ENCODE results near the gene VAMP5. TPM values are rescaled to one million over a fixed set of nuclear protein-coding genes. Genes with fewer than 3 reads are reported as not detected.

VAMP5 gene
- total and polyA plus RNA-seq, 9 of the 15 experiments (the other 6 are each of a cell fraction or from before 2014, with no cell fraction given) = 0.54 to 1.9 (median 1.5) TPM; not detected in 2

DNA sequence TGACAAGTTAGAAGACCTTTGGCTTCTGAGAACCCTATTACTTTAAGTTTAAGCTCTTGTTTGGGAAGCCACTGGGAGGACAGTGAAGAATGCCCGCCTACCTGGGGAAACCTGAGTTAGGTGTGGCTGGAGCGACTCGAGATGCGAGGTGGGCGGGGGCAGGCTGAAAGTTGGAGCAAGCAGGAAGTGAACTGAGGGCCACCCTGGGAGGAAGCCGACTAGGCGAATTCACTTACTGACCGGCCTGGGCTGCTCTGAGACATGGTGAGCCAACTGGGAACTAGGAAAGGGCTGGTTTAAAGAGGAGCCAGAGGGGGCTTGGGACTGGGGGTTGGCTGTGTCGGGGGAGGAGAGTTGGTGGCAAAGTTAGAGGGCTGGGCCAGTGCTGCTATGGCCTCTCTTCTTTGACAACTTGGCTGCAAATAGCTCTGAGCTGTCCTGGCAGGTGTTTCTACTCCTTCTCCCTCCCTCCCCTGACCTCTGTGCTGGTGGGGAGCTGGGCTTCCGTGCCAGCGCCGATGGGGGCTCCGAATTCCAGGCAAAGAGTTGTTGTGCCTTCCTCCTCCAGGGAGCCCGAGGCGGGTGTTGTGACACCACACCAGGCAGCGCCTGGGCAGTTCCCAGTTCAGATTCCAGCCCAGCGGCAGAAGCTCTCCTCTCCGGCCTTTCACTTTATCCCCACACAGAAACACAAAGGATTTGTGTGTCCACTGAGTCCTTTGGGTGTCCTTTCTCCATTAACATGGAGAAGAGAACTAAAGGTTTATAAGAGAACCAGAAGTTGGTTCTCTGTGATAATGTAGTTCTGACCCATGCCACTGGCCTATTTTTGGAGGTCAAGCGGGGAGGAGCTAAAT, 6.6 kb upstream of the VAMP5 start, which contains the start of gene VAMP8 (continued):
- TF ChIP-seq, protein P1, sequence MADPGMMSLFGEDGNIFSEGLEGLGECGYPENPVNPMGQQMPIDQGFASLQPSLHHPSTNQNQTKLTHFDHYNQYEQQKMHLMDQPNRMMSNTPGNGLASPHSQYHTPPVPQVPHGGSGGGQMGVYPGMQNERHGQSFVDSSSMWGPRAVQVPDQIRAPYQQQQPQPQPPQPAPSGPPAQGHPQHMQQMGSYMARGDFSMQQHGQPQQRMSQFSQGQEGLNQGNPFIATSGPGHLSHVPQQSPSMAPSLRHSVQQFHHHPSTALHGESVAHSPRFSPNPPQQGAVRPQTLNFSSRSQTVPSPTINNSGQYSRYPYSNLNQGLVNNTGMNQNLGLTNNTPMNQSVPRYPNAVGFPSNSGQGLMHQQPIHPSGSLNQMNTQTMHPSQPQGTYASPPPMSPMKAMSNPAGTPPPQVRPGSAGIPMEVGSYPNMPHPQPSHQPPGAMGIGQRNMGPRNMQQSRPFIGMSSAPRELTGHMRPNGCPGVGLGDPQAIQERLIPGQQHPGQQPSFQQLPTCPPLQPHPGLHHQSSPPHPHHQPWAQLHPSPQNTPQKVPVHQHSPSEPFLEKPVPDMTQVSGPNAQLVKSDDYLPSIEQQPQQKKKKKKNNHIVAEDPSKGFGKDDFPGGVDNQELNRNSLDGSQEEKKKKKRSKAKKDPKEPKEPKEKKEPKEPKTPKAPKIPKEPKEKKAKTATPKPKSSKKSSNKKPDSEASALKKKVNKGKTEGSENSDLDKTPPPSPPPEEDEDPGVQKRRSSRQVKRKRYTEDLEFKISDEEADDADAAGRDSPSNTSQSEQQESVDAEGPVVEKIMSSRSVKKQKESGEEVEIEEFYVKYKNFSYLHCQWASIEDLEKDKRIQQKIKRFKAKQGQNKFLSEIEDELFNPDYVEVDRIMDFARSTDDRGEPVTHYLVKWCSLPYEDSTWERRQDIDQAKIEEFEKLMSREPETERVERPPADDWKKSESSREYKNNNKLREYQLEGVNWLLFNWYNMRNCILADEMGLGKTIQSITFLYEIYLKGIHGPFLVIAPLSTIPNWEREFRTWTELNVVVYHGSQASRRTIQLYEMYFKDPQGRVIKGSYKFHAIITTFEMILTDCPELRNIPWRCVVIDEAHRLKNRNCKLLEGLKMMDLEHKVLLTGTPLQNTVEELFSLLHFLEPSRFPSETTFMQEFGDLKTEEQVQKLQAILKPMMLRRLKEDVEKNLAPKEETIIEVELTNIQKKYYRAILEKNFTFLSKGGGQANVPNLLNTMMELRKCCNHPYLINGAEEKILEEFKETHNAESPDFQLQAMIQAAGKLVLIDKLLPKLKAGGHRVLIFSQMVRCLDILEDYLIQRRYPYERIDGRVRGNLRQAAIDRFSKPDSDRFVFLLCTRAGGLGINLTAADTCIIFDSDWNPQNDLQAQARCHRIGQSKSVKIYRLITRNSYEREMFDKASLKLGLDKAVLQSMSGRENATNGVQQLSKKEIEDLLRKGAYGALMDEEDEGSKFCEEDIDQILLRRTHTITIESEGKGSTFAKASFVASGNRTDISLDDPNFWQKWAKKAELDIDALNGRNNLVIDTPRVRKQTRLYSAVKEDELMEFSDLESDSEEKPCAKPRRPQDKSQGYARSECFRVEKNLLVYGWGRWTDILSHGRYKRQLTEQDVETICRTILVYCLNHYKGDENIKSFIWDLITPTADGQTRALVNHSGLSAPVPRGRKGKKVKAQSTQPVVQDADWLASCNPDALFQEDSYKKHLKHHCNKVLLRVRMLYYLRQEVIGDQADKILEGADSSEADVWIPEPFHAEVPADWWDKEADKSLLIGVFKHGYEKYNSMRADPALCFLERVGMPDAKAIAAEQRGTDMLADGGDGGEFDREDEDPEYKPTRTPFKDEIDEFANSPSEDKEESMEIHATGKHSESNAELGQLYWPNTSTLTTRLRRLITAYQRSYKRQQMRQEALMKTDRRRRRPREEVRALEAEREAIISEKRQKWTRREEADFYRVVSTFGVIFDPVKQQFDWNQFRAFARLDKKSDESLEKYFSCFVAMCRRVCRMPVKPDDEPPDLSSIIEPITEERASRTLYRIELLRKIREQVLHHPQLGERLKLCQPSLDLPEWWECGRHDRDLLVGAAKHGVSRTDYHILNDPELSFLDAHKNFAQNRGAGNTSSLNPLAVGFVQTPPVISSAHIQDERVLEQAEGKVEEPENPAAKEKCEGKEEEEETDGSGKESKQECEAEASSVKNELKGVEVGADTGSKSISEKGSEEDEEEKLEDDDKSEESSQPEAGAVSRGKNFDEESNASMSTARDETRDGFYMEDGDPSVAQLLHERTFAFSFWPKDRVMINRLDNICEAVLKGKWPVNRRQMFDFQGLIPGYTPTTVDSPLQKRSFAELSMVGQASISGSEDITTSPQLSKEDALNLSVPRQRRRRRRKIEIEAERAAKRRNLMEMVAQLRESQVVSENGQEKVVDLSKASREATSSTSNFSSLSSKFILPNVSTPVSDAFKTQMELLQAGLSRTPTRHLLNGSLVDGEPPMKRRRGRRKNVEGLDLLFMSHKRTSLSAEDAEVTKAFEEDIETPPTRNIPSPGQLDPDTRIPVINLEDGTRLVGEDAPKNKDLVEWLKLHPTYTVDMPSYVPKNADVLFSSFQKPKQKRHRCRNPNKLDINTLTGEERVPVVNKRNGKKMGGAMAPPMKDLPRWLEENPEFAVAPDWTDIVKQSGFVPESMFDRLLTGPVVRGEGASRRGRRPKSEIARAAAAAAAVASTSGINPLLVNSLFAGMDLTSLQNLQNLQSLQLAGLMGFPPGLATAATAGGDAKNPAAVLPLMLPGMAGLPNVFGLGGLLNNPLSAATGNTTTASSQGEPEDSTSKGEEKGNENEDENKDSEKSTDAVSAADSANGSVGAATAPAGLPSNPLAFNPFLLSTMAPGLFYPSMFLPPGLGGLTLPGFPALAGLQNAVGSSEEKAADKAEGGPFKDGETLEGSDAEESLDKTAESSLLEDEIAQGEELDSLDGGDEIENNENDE (IDR thresholded peaks at IDR 0.05; ENCODE audit: low read depth, low read length) = no peak
- TF ChIP-seq KAT2B (IDR thresholded peaks at IDR 0.05; ENCODE audit: low read depth, low read length) (no peak), MTA3 (IDR thresholded peaks at IDR 0.05; ENCODE audit: borderline replicate concordance) (no peak), KDM5B (IDR thresholded peaks at IDR 0.05; ENCODE audit: insufficient replicate concordance, low read depth, low read length) (peak; percentile 55), EZH2 (IDR thresholded peaks at IDR 0.05; ENCODE audit: borderline replicate concordance, low read depth, low read length) (no peak), TCF7L2 (IDR thresholded peaks at IDR 0.05; ENCODE audit: low read depth, low read length) (no peak)
- TF ChIP-seq, protein P2, sequence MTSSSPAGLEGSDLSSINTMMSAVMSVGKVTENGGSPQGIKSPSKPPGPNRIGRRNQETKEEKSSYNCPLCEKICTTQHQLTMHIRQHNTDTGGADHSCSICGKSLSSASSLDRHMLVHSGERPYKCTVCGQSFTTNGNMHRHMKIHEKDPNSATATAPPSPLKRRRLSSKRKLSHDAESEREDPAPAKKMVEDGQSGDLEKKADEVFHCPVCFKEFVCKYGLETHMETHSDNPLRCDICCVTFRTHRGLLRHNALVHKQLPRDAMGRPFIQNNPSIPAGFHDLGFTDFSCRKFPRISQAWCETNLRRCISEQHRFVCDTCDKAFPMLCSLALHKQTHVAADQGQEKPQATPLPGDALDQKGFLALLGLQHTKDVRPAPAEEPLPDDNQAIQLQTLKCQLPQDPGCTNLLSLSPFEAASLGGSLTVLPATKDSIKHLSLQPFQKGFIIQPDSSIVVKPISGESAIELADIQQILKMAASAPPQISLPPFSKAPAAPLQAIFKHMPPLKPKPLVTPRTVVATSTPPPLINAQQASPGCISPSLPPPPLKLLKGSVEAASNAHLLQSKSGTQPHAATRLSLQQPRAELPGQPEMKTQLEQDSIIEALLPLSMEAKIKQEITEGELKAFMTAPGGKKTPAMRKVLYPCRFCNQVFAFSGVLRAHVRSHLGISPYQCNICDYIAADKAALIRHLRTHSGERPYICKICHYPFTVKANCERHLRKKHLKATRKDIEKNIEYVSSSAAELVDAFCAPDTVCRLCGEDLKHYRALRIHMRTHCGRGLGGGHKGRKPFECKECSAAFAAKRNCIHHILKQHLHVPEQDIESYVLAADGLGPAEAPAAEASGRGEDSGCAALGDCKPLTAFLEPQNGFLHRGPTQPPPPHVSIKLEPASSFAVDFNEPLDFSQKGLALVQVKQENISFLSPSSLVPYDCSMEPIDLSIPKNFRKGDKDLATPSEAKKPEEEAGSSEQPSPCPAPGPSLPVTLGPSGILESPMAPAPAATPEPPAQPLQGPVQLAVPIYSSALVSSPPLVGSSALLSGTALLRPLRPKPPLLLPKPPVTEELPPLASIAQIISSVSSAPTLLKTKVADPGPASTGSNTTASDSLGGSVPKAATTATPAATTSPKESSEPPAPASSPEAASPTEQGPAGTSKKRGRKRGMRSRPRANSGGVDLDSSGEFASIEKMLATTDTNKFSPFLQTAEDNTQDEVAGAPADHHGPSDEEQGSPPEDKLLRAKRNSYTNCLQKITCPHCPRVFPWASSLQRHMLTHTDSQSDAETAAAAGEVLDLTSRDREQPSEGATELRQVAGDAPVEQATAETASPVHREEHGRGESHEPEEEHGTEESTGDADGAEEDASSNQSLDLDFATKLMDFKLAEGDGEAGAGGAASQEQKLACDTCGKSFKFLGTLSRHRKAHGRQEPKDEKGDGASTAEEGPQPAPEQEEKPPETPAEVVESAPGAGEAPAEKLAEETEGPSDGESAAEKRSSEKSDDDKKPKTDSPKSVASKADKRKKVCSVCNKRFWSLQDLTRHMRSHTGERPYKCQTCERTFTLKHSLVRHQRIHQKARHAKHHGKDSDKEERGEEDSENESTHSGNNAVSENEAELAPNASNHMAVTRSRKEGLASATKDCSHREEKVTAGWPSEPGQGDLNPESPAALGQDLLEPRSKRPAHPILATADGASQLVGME (CRISPR knock-in tag; IDR thresholded peaks at IDR 0.05) = no peak
- TF ChIP-seq, protein P3, sequence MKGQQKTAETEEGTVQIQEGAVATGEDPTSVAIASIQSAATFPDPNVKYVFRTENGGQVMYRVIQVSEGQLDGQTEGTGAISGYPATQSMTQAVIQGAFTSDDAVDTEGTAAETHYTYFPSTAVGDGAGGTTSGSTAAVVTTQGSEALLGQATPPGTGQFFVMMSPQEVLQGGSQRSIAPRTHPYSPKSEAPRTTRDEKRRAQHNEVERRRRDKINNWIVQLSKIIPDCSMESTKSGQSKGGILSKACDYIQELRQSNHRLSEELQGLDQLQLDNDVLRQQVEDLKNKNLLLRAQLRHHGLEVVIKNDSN (CRISPR knock-in tag; IDR thresholded peaks at IDR 0.05) = no peak

All from K562 (cell line).